Measurements from ENCODE around the gene ZNF750. TPM values are rescaled to one million over a fixed set of nuclear protein-coding genes. Genes with fewer than 3 reads are reported as not detected.

ZNF750 gene
- total RNA-seq, 2 experiments from 2014 or later, result not detected

DNA sequence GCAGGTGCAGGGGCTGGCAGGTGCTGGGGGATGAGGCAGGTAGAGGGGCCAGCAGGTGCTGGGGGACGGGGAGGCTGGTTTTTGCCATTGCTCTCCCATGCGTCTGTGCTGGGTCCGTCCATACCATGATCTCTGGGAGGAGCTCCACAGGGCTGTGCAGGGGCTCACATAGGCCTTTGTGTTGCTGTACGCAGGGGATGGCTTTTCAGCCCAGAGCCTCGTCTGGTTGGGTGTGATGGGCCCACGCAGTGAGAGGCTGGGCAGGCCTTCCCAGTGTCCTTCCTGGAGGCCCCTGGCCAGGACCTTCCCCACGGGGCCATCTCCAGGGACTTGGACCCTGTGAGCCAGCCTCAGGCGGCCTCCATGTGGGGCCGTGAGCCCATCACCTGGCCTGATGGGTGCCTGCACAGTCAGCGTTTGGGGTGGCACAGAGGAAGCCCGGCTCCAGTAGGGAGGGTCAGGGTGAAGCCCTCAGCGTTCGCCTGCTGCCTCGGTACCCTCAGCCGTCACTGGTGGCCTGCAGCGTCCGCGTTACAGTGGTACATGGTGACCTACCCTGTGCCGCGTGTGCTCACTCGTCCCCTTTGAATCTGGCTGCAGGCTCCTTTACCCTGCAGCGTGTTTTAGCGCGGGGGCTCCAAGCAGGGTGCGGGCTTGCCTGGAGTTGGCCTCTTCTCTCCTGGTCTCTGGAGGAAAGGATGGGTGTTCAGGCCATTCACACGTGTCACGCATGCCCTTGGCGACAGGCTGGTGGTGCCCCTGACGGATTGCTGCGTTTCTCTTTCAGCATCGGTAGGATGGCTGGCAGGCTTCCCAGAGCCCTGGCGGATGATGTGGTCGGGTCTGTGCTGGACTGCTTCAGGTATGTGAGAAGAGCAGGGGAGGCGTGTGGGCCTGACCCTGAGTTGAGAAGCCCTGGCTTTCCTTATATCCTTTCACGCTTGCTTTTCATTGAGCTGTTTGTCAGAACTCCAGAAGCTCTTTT, 30.6 kb downstream of the ZNF750 start:
- intact Hi-C loops (cut with DNase I, micrococcal nuclease), result no loop called here
- H3K27me3 Mint-ChIP-seq, result no peaks in the 10 kb centered on the region
- no peak for ATAC-seq (ENCODE audit: poor library complexity)
- Histone ChIP-seq H3K27me3 (ENCODE audit: control insufficient read depth in 1 of 2, insufficient read depth in 2 of 2, low read length in 2 of 2) (no peaks in the 10 kb centered on the region), H3K27ac (ENCODE audit: low read depth in 1 of 2, low read length in 2 of 2) (no peak overlapping the region), H3K36me3 (ENCODE audit: insufficient read depth, low read length) (peaks cover 30% of the 10 kb centered on the region), H3K9me3 (ENCODE audit: control insufficient read depth in 1 of 2, insufficient read depth in 1 of 2, low read length in 2 of 2) (no peaks in the 10 kb centered on the region), H3K4me3 (ENCODE audit: low read length) (no peak overlapping the region), H3K4me1 (ENCODE audit: insufficient read depth, low read length) (no peaks in the 10 kb centered on the region)
- no peak overlapping the region for H3K4me3 Mint-ChIP-seq
- DNase-seq, result no peak
- ChIA-PET CTCF (no interaction called here), POLR2A (no interaction called here)
- H3K27ac Mint-ChIP-seq, result no peak overlapping the region
- H3K4me1 Mint-ChIP-seq (ENCODE audit: low read depth), result no peaks in the 10 kb centered on the region
- H3K36me3 Mint-ChIP-seq (ENCODE audit: low read depth), result peaks cover 47% of the 10 kb centered on the region
- TF ChIP-seq, protein P1, sequence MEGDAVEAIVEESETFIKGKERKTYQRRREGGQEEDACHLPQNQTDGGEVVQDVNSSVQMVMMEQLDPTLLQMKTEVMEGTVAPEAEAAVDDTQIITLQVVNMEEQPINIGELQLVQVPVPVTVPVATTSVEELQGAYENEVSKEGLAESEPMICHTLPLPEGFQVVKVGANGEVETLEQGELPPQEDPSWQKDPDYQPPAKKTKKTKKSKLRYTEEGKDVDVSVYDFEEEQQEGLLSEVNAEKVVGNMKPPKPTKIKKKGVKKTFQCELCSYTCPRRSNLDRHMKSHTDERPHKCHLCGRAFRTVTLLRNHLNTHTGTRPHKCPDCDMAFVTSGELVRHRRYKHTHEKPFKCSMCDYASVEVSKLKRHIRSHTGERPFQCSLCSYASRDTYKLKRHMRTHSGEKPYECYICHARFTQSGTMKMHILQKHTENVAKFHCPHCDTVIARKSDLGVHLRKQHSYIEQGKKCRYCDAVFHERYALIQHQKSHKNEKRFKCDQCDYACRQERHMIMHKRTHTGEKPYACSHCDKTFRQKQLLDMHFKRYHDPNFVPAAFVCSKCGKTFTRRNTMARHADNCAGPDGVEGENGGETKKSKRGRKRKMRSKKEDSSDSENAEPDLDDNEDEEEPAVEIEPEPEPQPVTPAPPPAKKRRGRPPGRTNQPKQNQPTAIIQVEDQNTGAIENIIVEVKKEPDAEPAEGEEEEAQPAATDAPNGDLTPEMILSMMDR (IDR thresholded peaks at IDR 0.05), result no peak
- H3K9me3 Mint-ChIP-seq, result no peaks in the 10 kb centered on the region

- Mint-ChIP-seq H3K27ac (no peak overlapping the region), H3K4me3 (no peak overlapping the region), H3K4me1 (ENCODE audit: low read depth) (no peaks in the 10 kb centered on the region), H3K27me3 (no peaks in the 10 kb centered on the region), H3K9me3 (no peaks in the 10 kb centered on the region), H3K36me3 (ENCODE audit: low read depth) (peaks cover 41% of the 10 kb centered on the region)
- H3K4me3 ChIP-seq (ENCODE audit: low read length), result no peak overlapping the region
- no peaks in the 10 kb centered on the region for H3K9me3 ChIP-seq (ENCODE audit: control insufficient read depth in 1 of 2, insufficient read depth in 1 of 2, low read length in 2 of 2)
- no peaks in the 10 kb centered on the region for H3K27me3 ChIP-seq (ENCODE audit: control insufficient read depth in 1 of 2, insufficient read depth in 2 of 2, low read length in 2 of 2)
- TF ChIP-seq, protein P1 (IDR thresholded peaks at IDR 0.05), result no peak
- ATAC-seq (ENCODE audit: poor library complexity) (no peak), DNase-seq (no peak)
- H3K27ac ChIP-seq (ENCODE audit: low read depth in 1 of 2, low read length in 2 of 2), result no peak overlapping the region
- no peaks in the 10 kb centered on the region for H3K4me1 ChIP-seq (ENCODE audit: insufficient read depth, low read length)
- ChIA-PET CTCF (no interaction called here), POLR2A (no interaction called here)
- intact Hi-C loops (cut with DNase I, micrococcal nuclease), result no loop called here
- peaks cover 30% of the 10 kb centered on the region for H3K36me3 ChIP-seq (ENCODE audit: insufficient read depth, low read length)
Observed at GRCh38 chr17:82808006-82808405, 31.8 kb downstream of the ZNF750 start.

- no peaks in the 10 kb centered on the region for H3K27me3 Mint-ChIP-seq
- peaks cover 41% of the 10 kb centered on the region for H3K36me3 Mint-ChIP-seq (ENCODE audit: low read depth)
- CTCF ChIA-PET, result no interaction called here
- H3K9me3 ChIP-seq (ENCODE audit: control insufficient read depth in 1 of 2, insufficient read depth in 1 of 2, low read length in 2 of 2), result no peaks in the 10 kb centered on the region
- H3K9me3 Mint-ChIP-seq, result no peaks in the 10 kb centered on the region
- TF ChIP-seq, protein P1 (IDR thresholded peaks at IDR 0.05), result no peak
- H3K4me1 ChIP-seq (ENCODE audit: insufficient read depth, low read length), result no peaks in the 10 kb centered on the region
- no peak overlapping the region for H3K27ac ChIP-seq (ENCODE audit: low read depth in 1 of 2, low read length in 2 of 2)
- no peak for DNase-seq
- peaks cover 30% of the 10 kb centered on the region for H3K36me3 ChIP-seq (ENCODE audit: insufficient read depth, low read length)
- no peaks in the 10 kb centered on the region for H3K27me3 ChIP-seq (ENCODE audit: control insufficient read depth in 1 of 2, insufficient read depth in 2 of 2, low read length in 2 of 2)
- no peak for ATAC-seq (ENCODE audit: poor library complexity)
- POLR2A ChIA-PET, result no interaction called here
- no peaks in the 10 kb centered on the region for H3K4me1 Mint-ChIP-seq (ENCODE audit: low read depth)
- no peak overlapping the region for H3K27ac Mint-ChIP-seq
- intact Hi-C loops (cut with DNase I, micrococcal nuclease), result no loop called here
- H3K4me3 ChIP-seq (ENCODE audit: low read length), result no peak overlapping the region
- H3K4me3 Mint-ChIP-seq, result no peak overlapping the region
Observed at GRCh38 chr17:82807562-82807961, 32.3 kb downstream of the ZNF750 start.

Data from CD4-positive, alpha-beta T cell (primary cell).